Measurements from ENCODE around the gene SH3GLB2. TPM values are rescaled to one million over a fixed set of nuclear protein-coding genes. Genes with fewer than 3 reads are reported as not detected.

SH3GLB2 gene
- total RNA-seq, 1 donor from 2014 or later, result 88.4 TPM

- no peak for TF ChIP-seq CTCF (IDR thresholded peaks at IDR 0.05)
Observed at GRCh38 chr9:129012343-129012742, 15.8 kb downstream of the SH3GLB2 start.

GRCh38 chr9:129011761-129012181 is 16.4 kb downstream of the SH3GLB2 start:
- no peak for TF ChIP-seq CTCF (IDR thresholded peaks at IDR 0.05)
- Histone ChIP-seq H3K27ac (no peak overlapping the region), H3K4me3 (no peak overlapping the region), H3K36me3 (peaks cover 72% of the 10 kb centered on the region), H3K4me1 (no peaks in the 10 kb centered on the region), H3K9me3 (no peaks in the 10 kb centered on the region), H3K27me3 (no peaks in the 10 kb centered on the region)
- ATAC-seq (no peak), DNase-seq (peak; percentile 56)
- intact Hi-C loops (cut with DNase I), result no loop called here

More at GRCh38 chr9:129012343-129012742, 15.8 kb downstream of the SH3GLB2 start:
- Histone ChIP-seq H3K4me1 (no peaks in the 10 kb centered on the region), H3K36me3 (peaks cover 72% of the 10 kb centered on the region), H3K9me3 (no peaks in the 10 kb centered on the region), H3K27ac (no peak overlapping the region), H3K4me3 (no peak overlapping the region), H3K27me3 (no peaks in the 10 kb centered on the region)
- DNase-seq (no peak), ATAC-seq (no peak)
- intact Hi-C loops (cut with DNase I), result no loop called here

GRCh38 chr9:129011170-129011569 is 17.0 kb downstream of the SH3GLB2 start:
- peaks cover 76% of the 10 kb centered on the region for H3K36me3 ChIP-seq
- H3K27ac ChIP-seq, result no peak overlapping the region
- no peaks in the 10 kb centered on the region for H3K4me1 ChIP-seq
- H3K27me3 ChIP-seq, result no peaks in the 10 kb centered on the region
- no peak overlapping the region for H3K4me3 ChIP-seq
- no peak for ATAC-seq
- TF ChIP-seq CTCF (IDR thresholded peaks at IDR 0.05), result no peak
- peak; percentile 53 for DNase-seq
- intact Hi-C loops (cut with DNase I), result no loop called here
- no peaks in the 10 kb centered on the region for H3K9me3 ChIP-seq

- no peak for TF ChIP-seq CTCF (IDR thresholded peaks at IDR 0.05)
- Histone ChIP-seq H3K4me1 (no peaks in the 10 kb centered on the region), H3K9me3 (no peaks in the 10 kb centered on the region), H3K27ac (no peak overlapping the region), H3K27me3 (no peaks in the 10 kb centered on the region), H3K36me3 (peaks cover 82% of the 10 kb centered on the region), H3K4me3 (no peak overlapping the region)
- intact Hi-C loops (cut with DNase I), result no loop called here
- DNase-seq (peak; percentile 52), ATAC-seq (no peak)
Observed at GRCh38 chr9:129010267-129010975, 17.7 kb downstream of the SH3GLB2 start.

- H3K4me1 ChIP-seq, result no peaks in the 10 kb centered on the region
- no peaks in the 10 kb centered on the region for H3K9me3 ChIP-seq
- peak; percentile 60 for DNase-seq
- intact Hi-C loops (cut with DNase I), result no loop called here
- H3K36me3 ChIP-seq, result peaks cover 81% of the 10 kb centered on the region
- H3K4me3 ChIP-seq, result no peak overlapping the region
- no peak for ATAC-seq
- H3K27me3 ChIP-seq, result no peaks in the 10 kb centered on the region
- H3K27ac ChIP-seq, result no peak overlapping the region
- no peak for TF ChIP-seq CTCF (IDR thresholded peaks at IDR 0.05)
Observed at GRCh38 chr9:129009584-129010141, 18.5 kb downstream of the SH3GLB2 start.
